Activated T-cell treated with anti-CD3 and anti-CD28 coated beads, Interleukin-2, amount 50 U/mL, for 24 hours (primary cell): ENCODE data around the gene DECR2.
A peak's percentile ranks its signal among the peaks of the same experiment; 100 is the strongest.
"Not testable (repeated sequence)": the region's sequence is repeated elsewhere in the genome, so short reads cannot be mapped to it uniquely, and the experiment has no call there.

ENCODE experiments used
- DNase-seq: peaks from one replicate; pipeline ENCODE4 v3.0.0-alpha.2; 2020
- H3K27ac Mint-ChIP-seq: 2 replicates; pipeline ENCODE4 v1.8.0; 2020; ENCODE audit warnings: mild to moderate bottlenecking, mixed read lengths
- H3K27me3 Mint-ChIP-seq: 2 replicates; pipeline ENCODE4 v1.8.0; 2020; ENCODE audit warnings: mixed read lengths
- H3K36me3 Mint-ChIP-seq: 2 replicates; pipeline ENCODE4 v1.8.0; 2020; ENCODE audit warnings: low read depth, mixed read lengths
- H3K4me1 Mint-ChIP-seq: 2 replicates; pipeline ENCODE4 v1.8.0; 2020; ENCODE audit warnings: low read depth, mixed read lengths
- H3K4me3 Mint-ChIP-seq: 2 replicates; pipeline ENCODE4 v1.8.0; 2020; ENCODE audit warnings: mild to moderate bottlenecking, moderate library complexity, mixed read lengths
- H3K9me3 Mint-ChIP-seq: 2 replicates; pipeline ENCODE4 v1.8.0; 2020; ENCODE audit warnings: mixed read lengths

The DECR2 gene

DNA sequence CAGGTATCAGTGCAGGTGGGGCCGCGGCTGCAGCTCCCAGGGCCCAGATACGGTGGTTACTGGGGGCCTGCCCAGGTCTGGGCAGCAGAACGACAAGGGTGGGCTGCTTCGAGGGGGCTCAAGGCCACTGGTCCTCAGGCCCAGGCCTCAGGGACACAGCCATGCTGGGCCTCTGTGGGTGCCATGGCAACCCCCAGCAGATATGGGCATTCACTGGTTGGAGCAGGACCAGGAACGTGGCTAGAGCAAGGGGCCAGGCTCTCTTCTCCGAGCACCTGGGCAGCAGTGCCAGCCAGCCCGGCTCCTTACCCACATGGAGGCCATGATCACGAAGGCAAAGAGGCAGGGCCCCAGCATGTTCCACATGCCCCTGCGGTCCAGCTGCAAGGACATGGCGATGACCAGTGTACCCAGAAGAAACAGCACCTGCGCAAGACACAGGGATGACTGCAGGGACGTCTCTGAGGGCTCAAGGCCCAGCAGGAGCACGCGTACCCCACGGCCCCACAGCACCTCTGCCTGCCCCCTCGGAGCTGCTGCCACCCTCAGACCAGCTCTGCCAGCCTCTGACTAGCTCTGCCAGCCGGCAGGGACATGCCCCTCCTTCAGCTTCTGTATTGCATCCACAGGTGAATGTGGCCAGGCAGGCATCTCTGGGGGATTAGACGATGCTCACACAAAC, 29.2 kb upstream of the DECR2 start:
- peaks cover 17% of the 10 kb centered on the region for H3K4me1 Mint-ChIP-seq
- no peak overlapping the region for H3K27ac Mint-ChIP-seq
- H3K4me3 Mint-ChIP-seq: no peak overlapping the region
- no peak for DNase-seq
- H3K27me3 Mint-ChIP-seq: no peaks in the 10 kb centered on the region
- no peaks in the 10 kb centered on the region for H3K9me3 Mint-ChIP-seq
- H3K36me3 Mint-ChIP-seq: peaks cover 60% of the 10 kb centered on the region

DNA sequence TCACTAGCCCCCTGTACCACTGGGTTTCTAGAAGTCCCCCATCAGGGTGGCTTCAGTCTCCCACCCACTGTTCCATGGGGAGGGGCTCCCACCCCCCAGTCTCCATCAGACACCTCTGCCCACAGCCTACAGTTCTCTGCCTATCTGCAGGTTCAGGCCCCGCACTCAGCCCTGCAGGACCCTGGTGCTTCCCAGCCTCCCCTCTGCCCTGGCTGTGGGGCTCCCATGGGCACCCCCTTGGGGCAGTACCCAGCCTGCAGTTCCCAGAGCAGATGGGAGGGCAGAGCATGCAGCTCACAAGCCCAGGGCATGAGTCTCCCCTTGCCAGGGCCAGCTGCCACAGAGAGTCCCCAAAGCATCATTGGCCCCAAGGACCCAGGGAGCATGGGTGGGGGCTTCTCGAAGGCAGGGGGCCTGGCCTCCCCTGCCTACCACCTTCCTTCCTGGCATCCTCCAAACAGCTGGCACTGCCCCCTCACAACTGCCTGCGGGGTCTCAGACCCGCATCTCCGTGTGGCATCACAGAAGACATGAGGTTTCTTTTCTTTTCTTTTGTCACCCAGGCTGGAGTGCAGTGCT, 28.6 kb upstream of the DECR2 start:
- DNase-seq: no peak
- H3K27me3 Mint-ChIP-seq: no peaks in the 10 kb centered on the region
- H3K36me3 Mint-ChIP-seq: peaks cover 55% of the 10 kb centered on the region
- peaks cover 17% of the 10 kb centered on the region for H3K4me1 Mint-ChIP-seq
- H3K4me3 Mint-ChIP-seq: no peak overlapping the region
- H3K9me3 Mint-ChIP-seq: no peaks in the 10 kb centered on the region
- peak overlapping the region; percentile 30 for H3K27ac Mint-ChIP-seq

DNA sequence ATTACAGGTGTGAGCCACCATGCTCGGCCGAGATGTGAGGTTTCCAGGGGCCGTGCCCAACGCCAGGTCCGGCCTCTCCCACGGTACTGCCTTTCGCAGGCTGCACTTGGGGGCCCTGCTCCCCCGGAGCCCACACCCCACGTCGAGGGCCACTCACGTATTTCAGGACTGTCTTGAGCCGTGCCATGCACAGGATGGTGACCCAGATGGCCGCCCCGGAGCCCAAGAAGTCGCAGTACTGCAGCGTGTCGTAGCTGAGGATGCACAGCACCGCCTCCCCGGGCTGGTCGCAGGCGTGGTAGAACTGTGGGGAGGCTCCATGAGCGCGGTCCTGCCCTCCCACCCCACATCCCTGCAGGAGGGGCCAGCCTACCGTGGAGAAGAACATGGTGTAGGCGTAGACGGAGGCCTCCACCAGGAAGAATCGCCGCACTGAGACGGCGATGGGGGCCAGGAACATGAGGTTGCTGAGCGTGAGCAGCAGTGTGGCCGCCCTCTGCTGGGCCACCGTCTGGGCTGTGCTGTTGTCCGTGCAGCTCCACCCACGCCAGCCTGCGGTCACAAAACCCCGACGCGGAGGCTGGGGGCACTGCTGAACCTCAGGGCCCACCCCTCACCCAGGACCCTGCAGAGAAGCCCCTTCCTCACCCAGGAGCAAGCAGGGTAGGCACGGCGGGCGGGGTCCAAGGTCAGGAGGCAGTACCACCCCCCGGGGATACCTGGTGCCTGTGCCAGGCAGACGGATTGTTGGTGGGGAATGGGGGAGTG, 27.7 kb upstream of the DECR2 start:
- Mint-ChIP-seq H3K36me3 (peaks cover 46% of the 10 kb centered on the region), H3K4me1 (peaks cover 20% of the 10 kb centered on the region), H3K27ac (no peak overlapping the region), H3K4me3 (no peak overlapping the region), H3K9me3 (no peaks in the 10 kb centered on the region), H3K27me3 (no peaks in the 10 kb centered on the region)
- DNase-seq: no peak

DNA sequence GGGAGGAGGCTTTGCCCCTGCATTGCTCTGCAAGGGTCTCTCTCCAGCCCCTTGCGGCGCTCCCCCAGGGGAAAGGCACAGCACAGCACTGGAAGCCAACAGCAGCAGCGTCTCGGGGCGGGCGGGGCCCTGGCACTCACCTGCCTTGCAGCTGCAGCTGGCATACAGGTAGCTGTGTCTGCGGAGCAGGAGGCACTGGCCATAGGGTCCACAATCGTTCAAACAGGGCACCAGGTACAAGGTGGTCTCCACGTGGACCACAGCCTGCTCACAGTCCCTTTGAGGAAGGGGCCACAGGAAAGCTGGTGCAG, 27.1 kb upstream of the DECR2 start:
- no peak overlapping the region for H3K4me3 Mint-ChIP-seq
- no peak for DNase-seq
- no peaks in the 10 kb centered on the region for H3K9me3 Mint-ChIP-seq
- H3K27ac Mint-ChIP-seq: no peak overlapping the region
- peaks cover 41% of the 10 kb centered on the region for H3K36me3 Mint-ChIP-seq
- H3K27me3 Mint-ChIP-seq: no peaks in the 10 kb centered on the region
- peaks cover 16% of the 10 kb centered on the region for H3K4me1 Mint-ChIP-seq

DNA sequence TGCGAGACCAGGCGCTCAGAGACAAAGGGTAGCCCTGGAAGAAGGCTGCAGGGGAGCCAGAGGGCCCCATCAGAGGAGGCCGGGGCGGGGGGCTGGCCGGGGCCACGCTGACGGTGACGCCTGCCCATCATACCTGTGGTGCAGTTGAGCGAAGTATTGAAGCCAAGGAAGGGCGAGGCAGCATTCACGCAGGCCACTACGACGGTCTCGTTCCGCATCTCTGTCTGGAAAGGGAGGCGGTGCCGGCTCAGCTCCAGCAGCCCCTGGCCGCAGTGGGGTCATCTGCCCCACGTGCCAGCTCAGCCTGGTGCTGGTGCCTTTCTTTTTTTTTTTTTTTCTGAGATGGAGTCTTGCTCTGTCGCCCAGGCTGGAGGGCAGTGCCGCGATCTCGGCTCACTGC, 26.5 kb upstream of the DECR2 start:
- Mint-ChIP-seq H3K4me1 (peaks cover 19% of the 10 kb centered on the region), H3K9me3 (no peaks in the 10 kb centered on the region), H3K4me3 (no peak overlapping the region), H3K27me3 (no peaks in the 10 kb centered on the region), H3K36me3 (peaks cover 39% of the 10 kb centered on the region), H3K27ac (no peak overlapping the region)
- DNase-seq: no peak

DNA sequence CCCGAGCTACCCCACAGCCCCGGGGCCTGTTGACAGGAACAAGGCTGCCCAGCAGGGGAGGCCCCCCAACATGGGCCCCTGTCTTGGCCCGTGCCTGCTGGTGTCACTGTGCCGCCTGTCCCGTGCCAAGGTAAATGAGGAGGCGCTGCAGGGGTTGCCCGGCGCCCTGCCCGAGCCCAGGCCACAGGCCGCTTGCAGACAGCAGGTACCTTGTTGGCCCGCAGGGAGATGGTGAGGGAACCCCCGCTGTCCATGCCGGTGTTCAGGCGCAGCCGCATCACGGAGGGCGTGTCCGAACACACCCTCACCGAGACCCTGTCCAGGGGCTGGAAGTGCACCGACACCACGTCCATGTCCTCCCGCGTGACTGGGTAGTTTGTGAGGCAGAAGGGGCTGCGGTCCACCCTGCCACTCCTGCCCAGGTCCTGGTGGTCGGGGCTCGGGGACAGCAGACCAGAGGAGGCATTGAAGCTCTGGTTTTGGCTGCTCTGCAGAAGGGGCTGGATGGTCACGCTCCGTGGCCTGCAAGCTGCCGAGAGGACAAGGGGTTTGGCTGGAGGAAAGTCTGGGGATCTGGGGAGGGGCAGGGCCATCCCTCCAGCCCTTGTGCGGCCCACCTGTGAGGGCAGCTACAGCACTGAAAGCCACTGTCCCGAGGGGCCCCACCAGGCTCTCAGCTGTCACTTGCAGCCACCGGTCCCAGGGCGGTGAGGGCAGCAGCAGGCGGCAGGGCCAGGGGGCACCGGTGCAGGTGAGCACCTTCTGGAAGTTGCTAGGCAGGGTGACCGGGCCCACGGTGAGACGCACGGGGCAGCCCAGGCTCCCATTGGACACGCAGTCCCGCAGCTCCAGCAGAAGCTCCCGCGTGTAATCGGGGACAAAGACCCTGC, 25.5 kb upstream of the DECR2 start:
- no peak for DNase-seq
- H3K27ac Mint-ChIP-seq: no peak overlapping the region
- H3K4me1 Mint-ChIP-seq: peaks cover 15% of the 10 kb centered on the region
- H3K4me3 Mint-ChIP-seq: no peak overlapping the region
- H3K27me3 Mint-ChIP-seq: no peaks in the 10 kb centered on the region
- H3K9me3 Mint-ChIP-seq: no peaks in the 10 kb centered on the region
- peaks cover 35% of the 10 kb centered on the region for H3K36me3 Mint-ChIP-seq

DNA sequence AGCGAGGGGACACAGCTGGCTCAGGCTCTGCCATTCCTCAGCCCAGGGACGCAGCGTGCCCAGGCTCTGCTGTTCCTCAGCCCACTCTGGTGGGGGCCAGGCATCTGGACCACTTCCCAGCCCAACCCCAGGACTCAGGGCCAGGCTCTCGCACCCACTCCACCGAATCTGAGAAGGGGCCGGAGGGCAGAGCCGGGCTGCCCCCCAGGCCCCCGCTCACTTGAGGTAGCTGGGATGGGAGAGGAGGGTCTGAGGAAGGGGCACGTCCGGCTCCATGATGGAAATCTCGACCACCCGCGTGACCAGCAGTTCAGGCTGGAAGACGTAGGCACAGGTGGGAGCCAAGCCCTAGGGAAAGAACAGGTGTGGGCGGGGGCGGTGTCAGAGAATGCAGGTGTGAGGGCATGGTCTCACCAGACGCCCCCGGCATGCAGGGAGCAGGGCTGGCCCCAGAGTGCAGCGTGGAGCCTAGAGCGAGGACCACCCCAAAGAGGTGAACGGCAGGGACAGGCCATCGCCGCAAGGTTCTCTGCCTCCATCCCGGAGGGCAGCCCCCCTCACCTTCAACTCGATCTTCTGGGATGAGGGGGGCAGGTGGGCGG, 24.8 kb upstream of the DECR2 start:
- DNase-seq: no peak
- H3K4me1 Mint-ChIP-seq: peaks cover 13% of the 10 kb centered on the region
- H3K27me3 Mint-ChIP-seq: no peaks in the 10 kb centered on the region
- H3K27ac Mint-ChIP-seq: no peak overlapping the region
- H3K4me3 Mint-ChIP-seq: no peak overlapping the region
- H3K9me3 Mint-ChIP-seq: no peaks in the 10 kb centered on the region
- H3K36me3 Mint-ChIP-seq: peaks cover 32% of the 10 kb centered on the region

DNA sequence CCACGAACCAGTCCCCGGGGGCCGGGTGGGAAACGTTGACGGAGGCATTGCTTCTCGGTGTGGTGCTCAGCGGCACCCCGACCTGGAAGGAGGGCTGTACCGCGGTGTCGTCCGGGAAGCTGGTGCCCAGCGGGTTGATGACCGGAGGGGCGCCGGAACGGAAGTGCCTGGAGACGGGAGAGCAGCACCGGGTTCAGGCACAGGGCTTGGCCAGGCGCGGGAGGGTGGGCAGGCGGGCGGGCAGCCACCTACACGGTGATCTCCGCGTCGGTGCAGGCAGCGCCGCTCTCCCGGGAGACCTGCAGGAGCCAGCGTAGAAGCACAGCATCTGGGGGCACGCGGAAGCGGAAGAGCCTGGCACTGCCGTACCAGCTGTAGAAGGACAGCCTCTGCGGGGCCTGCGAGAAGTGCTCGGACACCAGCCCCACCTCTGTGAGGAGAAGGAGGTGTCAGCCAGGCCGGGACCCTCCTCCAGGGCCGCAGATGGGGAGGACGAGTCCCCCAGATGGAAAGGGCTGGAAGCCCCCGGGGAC, 24.2 kb upstream of the DECR2 start:
- H3K36me3 Mint-ChIP-seq: peaks cover 27% of the 10 kb centered on the region
- no peaks in the 10 kb centered on the region for H3K27me3 Mint-ChIP-seq

DNA sequence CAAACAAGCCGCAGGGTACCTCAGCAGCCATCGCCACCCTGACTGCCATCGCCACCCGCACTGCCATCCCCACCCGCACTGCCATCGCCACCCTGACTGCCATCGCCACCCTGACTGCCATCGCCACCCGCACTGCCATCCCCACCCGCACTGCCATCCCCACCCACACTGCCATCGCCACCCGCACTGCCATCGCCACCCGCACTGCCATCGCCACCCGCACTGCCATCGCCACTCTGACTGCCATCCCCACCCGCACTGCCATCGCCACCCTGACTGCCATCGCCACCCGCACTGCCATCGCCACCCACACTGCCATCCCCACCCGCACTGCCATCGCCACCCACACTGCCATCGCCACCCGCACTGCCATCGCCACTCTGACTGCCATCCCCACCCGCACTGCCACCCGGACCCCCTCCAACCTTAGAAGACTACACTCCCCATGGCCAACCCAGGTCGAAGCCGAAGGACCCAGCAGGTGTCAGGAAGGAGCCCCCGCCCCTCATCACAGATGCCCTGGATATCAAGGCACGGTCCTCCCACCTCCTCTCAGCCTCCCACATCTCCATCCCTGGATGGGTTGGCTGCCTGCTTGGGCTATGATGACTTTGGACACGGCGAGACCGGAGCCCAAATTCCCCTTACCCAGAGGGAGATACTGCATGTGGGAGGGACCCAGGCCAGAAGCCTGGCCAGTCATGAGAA, 23.4 kb upstream of the DECR2 start:
- H3K36me3 Mint-ChIP-seq: peaks cover 22% of the 10 kb centered on the region
- not testable (repeated sequence) for H3K9me3 Mint-ChIP-seq, H3K27me3 Mint-ChIP-seq, DNase-seq, H3K27ac Mint-ChIP-seq, H3K4me3 Mint-ChIP-seq
- H3K4me1 Mint-ChIP-seq: peaks cover 22% of the 10 kb centered on the region

More for the DNA sequence above, 24.2 kb upstream of the DECR2 start:
- no peak for DNase-seq
- H3K4me1 Mint-ChIP-seq: peaks cover 15% of the 10 kb centered on the region
- no peak overlapping the region for H3K4me3 Mint-ChIP-seq
- H3K27ac Mint-ChIP-seq: no peak overlapping the region
- no peaks in the 10 kb centered on the region for H3K9me3 Mint-ChIP-seq

DNA sequence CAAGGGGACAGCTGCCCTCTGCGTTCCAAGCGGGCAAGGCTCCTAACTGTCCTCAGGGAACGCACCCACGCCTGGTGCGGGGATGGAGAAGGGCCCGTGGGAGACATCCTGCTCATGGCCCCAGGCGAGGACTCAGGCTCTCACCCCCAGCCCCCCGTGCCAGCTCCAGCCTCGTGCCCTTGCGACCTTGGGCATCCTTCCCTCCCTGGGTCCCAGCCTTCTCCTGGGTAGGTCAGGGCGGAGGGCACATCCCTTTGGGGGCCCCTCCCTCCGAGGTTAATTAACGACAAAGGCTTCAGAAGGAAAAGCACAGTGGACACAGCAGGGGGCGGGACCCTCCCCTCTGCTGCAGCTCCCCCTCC, 22.9 kb upstream of the DECR2 start:
- H3K27ac Mint-ChIP-seq: no peak overlapping the region

DNA sequence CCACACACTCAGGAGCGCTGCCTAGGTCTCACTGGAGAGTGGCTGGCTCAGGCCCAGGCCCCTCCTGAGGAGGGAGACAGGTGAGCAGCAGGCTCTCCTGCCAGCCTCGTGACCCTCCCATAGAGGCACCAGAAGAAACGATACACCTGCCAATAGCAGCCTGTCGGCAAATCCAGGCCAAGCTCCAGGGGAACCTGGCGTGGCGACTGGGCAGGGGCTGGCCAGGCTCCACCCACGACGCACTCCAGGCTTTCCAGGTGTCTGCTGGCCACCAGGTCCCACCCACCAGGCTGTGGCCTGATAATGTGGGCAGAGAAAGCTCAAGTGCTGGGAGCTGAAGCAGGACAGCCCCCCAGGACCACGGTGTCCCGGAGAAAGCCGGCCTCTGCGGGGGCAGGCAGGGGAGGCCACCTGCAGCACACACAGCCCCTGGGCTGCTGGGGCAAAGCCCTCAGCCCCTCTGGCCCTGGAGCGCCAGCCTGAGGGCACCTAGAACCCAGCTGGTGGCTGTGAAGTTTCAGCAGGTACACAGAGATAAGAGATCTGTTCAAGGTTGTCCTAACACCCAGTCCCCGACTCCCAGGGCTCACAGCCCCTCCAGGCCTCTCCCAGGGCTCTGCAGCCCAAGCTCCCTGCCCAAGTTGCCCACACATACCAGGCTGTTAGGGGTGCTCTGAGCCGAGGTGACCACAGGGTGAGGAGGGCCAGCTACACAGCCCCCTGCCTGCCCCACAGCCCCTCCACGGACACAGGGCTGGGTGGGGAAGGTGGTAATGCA, 22.3 kb upstream of the DECR2 start:
- Mint-ChIP-seq H3K36me3 (peaks cover 10% of the 10 kb centered on the region), H3K4me3 (peak overlapping the region; percentile 78), H3K4me1 (peaks cover 27% of the 10 kb centered on the region), H3K27ac (peak overlapping the region; percentile 71), H3K9me3 (no peaks in the 10 kb centered on the region), H3K27me3 (no peaks in the 10 kb centered on the region)
- DNase-seq: no peak

More for the DNA sequence above, 22.9 kb upstream of the DECR2 start:
- no peak for DNase-seq
- H3K27me3 Mint-ChIP-seq: no peaks in the 10 kb centered on the region
- no peaks in the 10 kb centered on the region for H3K9me3 Mint-ChIP-seq
- no peak overlapping the region for H3K4me3 Mint-ChIP-seq
- peaks cover 16% of the 10 kb centered on the region for H3K36me3 Mint-ChIP-seq
- H3K4me1 Mint-ChIP-seq: peaks cover 27% of the 10 kb centered on the region

DNA sequence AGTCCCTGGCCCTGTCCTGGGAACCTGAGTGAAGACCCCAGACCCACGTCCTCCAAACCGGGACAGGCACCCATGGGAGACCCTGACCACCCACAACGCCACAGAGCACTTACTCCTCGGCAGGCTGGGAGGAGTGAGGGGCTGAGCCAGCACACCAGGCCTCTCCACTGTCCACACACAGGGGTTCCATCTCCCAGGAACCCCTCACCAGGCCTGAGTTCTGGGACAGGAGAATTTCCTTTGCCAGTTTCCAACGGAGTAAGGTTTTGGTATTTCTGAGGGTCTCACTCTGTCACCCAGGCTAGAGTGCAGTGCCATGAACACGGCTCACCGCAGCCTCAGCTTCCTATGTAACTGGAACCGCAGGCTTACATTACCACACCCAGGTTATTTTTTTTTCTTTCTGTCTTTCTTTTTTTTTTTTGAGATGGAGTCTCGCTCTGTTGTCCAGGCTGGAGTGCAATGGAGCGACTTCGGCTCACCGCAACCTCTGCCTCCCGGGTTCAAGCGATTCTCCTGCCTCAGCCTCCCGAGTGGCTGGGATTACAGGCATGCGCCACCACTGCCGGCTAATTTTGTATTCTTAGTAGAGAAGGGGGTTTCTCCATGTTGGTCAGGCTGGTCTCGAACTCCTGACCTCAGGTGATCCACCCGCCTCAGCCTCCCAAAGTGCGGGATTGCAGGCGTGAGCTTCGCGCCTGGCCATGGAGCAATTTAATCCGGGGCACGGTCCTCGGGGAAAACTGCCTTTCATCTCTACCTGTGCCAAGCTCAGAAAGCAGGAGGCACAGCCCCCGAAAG, 21.5 kb upstream of the DECR2 start:
- Mint-ChIP-seq H3K4me1 (peaks cover 27% of the 10 kb centered on the region), H3K36me3 (peaks cover 6% of the 10 kb centered on the region), H3K27ac (peak overlapping the region; percentile 71)

DNA sequence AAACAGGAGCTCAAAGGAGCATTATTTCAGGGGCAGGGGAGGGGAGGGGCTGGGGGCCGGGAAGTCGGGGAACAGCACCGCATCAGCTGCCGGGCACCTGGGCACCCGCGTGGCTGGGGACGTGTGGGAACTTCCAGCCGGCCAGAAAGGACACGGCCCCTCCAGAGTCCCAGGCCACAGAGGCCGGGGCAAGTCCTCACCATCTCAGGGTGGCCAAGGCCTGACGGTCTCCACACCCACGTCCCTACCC, 21.0 kb upstream of the DECR2 start:
- Mint-ChIP-seq H3K9me3 (no peaks in the 10 kb centered on the region), H3K27me3 (no peaks in the 10 kb centered on the region), H3K4me3 (peak overlapping the region; percentile 78), H3K27ac (peak overlapping the region; percentile 50), H3K36me3 (peaks cover 5% of the 10 kb centered on the region), H3K4me1 (peaks cover 27% of the 10 kb centered on the region)
- no peak for DNase-seq

More for the DNA sequence above, 21.5 kb upstream of the DECR2 start:
- no peaks in the 10 kb centered on the region for H3K9me3 Mint-ChIP-seq
- H3K27me3 Mint-ChIP-seq: no peaks in the 10 kb centered on the region
- peak overlapping the region; percentile 78 for H3K4me3 Mint-ChIP-seq
- no peak for DNase-seq
